AG10803 (cell line): ENCODE data around the gene ZBTB20.

Source experiments
- DNase-seq: peaks from one replicate; pipeline ENCODE4 v3.0.0; 2010; ENCODE audit warnings: low read depth
- H3K4me3 ChIP-seq: 2 replicates; pipeline ENCODE4 v1.5.1; 2011; ENCODE audit warnings: mild to moderate bottlenecking, low read length, control low read depth
- CTCF ChIP-seq: conservative IDR thresholded peaks from 2 replicates; pipeline ENCODE4 v1.5.1; 2011; ENCODE audit warnings: mild to moderate bottlenecking, low read length, control low read depth, inconsistent platforms

ZBTB20 gene

GRCh38 chr3:114659109-114660061, 487.7 kb downstream of the ZBTB20 start:
- no peak overlapping the region for H3K4me3 ChIP-seq
- peak; percentile 39 for DNase-seq
- TF ChIP-seq CTCF, result no peak; the same call in 1 of the 2 replicates

GRCh38 chr3:114651555-114651954, 495.5 kb downstream of the ZBTB20 start:
- no peak overlapping the region for H3K4me3 ChIP-seq
- TF ChIP-seq CTCF, result no peak
- no peak for DNase-seq

GRCh38 chr3:114650808-114651207, 496.3 kb downstream of the ZBTB20 start:
- DNase-seq, result peak; percentile 56
- no peak for TF ChIP-seq CTCF
- H3K4me3 ChIP-seq, result no peak overlapping the region

DNA sequence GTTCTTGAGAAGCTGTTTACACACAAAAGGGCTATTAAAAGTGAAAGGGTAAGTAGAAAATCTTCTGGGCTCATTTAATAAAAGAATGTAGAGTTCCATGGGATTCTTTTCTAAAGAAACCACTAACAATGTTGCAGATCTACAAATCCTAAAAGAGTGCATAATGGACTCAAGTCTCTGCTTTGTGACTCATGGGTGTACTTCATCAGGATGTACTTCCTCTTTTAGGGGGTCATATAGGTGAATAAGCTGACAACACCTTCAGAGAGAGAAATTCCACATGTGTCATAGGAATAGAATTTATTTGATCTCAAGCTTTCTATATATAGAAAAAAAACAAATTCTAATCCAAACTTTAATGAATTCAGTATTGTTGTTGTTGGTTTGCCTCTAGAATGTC, 497.8 kb downstream of the ZBTB20 start:
- DNase-seq, result peak; percentile 54
- H3K4me3 ChIP-seq, result no peak overlapping the region
- TF ChIP-seq CTCF, result no peak

GRCh38 chr3:114646526-114646925, 500.6 kb downstream of the ZBTB20 start:
- DNase-seq, result no peak
- H3K4me3 ChIP-seq, result no peak overlapping the region
- TF ChIP-seq CTCF, result no peak

- peak; percentile 31 for DNase-seq
- H3K4me3 ChIP-seq, result no peak overlapping the region
- no peak for TF ChIP-seq CTCF
Measured at GRCh38 chr3:114645392-114645791, 501.7 kb downstream of the ZBTB20 start.

GRCh38 chr3:114644367-114644766, 502.7 kb downstream of the ZBTB20 start:
- no peak for TF ChIP-seq CTCF
- DNase-seq, result no peak
- H3K4me3 ChIP-seq, result no peak overlapping the region
